IPS-18c (cell line): ENCODE results near the gene ETHE1.
"Not testable (repeated sequence)": the region's sequence is repeated elsewhere in the genome, so short reads cannot be mapped to it uniquely, and the experiment has no call there.

Experiments
- H3K4me3 ChIP-seq: 2 replicates; pipeline ENCODE4 v1.7.0; 2013; ENCODE audit warnings: low read depth, mild to moderate bottlenecking, low read length, moderate library complexity; ENCODE audit not compliant: insufficient read depth
- H3K9me3 ChIP-seq: one replicate; pipeline ENCODE4 v1.6.1; 2013; ENCODE audit warnings: mild to moderate bottlenecking, low read length, moderate library complexity; ENCODE audit not compliant: control insufficient read depth, insufficient read depth

The ETHE1 gene

DNA sequence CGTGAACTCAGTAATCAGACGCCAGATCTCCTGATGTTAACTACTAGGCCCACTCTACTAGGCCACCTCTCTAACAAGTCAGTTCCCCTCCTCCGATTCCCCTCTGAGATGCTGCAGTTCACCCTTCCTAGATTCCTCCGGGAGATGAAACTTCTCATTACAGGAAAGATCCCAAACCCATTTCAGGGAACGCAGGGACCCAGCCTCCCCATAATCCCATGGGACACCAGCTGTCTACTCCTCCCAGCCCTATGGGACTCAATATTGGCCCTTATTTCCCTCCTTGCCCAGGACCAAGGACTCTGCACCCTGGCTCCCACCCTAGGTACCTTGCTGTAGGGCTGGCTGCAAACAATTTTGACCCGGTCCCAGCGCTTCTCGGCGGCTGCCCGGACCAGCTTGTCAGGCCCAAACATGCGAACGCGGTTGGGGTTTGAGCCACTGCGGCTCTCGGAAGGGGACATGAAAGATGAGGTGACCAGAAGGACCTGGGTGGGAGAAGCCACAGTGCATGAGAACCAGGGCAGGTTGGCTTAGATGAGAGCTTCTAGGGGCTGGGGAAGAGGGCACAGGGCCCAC, 27.4 kb upstream of the ETHE1 start:
- Histone ChIP-seq H3K4me3 (no peak overlapping the region), H3K9me3 (no peaks in the 10 kb centered on the region)

- no peaks in the 10 kb centered on the region for H3K9me3 ChIP-seq
- no peak overlapping the region for H3K4me3 ChIP-seq
These were observed 26.7 kb upstream of the ETHE1 start for GRCh38 chr19:43553656-43554055.

- Histone ChIP-seq H3K4me3 (no peak overlapping the region), H3K9me3 (no peaks in the 10 kb centered on the region)
These were observed 25.6 kb upstream of the ETHE1 start for GRCh38 chr19:43552616-43553015.

DNA sequence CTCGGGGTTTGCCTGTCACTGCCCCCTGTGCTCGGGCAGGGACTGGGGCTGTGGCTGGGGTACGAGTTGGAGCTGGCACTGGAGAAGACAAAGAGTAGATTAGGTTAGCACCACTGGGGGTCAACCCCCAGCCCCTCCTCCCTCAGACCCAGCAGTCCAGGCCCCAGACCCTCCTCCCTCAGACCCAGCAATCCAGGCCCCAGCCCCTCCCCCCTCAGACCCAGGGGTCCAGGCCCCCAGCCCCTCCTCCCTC, 25.1 kb upstream of the ETHE1 start:
- Histone ChIP-seq H3K9me3 (no peaks in the 10 kb centered on the region), H3K4me3 (no peak overlapping the region)

DNA sequence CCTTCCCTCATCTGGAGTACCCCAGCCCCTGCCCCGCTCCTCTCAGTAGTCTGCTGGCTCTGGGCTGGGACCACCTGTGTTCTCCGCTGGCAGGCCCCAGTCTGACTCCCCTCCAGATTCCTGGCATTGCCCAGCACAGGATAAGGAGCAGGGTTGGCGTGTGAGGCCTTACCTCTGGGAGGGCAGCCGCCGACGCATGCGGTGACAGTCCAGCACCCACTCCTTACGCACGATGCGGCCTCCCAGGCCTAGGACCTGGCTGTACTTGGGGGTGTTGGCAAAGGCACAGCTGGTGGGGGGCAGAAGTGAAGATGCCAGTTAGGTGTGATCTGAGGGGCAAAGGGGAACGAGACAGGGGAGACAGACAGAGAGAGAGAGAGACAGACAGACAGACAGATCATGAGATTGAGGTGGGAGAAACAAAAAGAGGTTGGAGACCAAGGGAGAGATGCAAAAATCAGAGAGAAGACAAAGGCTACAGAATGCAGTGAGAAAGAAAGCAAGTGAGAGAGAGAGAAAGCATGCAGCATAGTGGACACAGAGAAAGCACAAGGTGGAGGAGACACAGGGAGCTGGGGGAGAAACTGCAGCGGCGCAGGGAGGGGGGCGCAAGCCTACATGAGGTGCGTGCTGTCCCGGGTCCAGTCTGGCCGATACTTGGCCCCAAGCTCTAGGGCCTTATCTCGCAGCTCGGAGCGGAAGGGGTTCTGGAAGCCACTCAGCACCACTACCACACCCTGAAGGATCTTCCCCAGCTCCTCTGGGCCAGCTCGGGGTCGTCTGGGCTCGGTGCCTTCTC, 24.6 kb upstream of the ETHE1 start:
- no peak overlapping the region for H3K4me3 ChIP-seq
- H3K9me3 ChIP-seq: no peaks in the 10 kb centered on the region

- no peak overlapping the region for H3K4me3 ChIP-seq
These were observed 21.7 kb upstream of the ETHE1 start for GRCh38 chr19:43548706-43549105.

GRCh38 chr19:43547926-43548325, 20.9 kb upstream of the ETHE1 start:
- not testable (repeated sequence) for H3K4me3 ChIP-seq, H3K9me3 ChIP-seq

More at GRCh38 chr19:43548706-43549105, 21.7 kb upstream of the ETHE1 start:
- no peaks in the 10 kb centered on the region for H3K9me3 ChIP-seq

DNA sequence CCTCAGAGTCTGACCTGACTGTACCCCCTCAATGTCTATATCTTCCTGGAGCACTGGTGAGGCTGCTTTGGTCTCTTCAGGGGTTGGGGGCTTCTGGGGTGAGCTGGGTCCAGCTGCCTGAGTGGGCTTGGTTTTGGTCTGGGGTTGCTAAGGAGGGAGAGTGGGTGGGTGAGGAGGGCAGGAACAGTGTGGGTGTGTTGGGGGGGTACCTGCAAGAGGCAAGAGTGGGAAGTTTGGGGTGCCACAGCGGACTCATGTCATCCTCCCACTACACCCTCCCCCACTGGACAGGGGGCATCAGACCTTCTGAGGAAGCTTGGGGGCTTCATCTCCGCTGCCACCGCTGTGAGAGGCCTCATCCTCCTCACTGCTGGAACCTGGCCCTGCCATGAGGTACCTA, 19.6 kb upstream of the ETHE1 start:
- Histone ChIP-seq H3K9me3 (no peaks in the 10 kb centered on the region), H3K4me3 (no peak overlapping the region)

DNA sequence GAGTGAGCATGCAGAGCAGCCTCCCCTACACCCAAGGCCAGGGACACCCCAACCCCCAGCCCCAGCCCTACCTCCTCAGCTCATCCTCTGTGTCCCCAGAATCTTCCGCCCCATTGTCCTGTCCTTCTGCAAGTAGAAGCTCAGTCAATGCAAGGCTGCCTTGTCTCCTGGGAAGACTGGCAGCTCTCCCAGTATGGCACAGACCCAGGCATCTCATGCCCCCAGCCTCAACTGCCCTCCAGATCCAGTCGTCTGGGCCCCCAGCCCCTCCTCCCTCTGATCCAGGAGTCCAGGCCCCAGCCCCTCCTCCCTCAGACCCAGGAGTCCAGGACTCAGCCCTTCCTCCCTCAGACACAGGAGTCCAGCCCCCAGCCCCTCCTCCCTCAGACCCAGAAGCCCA, 19.0 kb upstream of the ETHE1 start:
- no peaks in the 10 kb centered on the region for H3K9me3 ChIP-seq
- H3K4me3 ChIP-seq: no peak overlapping the region

- Histone ChIP-seq H3K4me3 (no peak overlapping the region), H3K9me3 (no peaks in the 10 kb centered on the region)
These were observed 18.3 kb upstream of the ETHE1 start for GRCh38 chr19:43545276-43545675.

DNA sequence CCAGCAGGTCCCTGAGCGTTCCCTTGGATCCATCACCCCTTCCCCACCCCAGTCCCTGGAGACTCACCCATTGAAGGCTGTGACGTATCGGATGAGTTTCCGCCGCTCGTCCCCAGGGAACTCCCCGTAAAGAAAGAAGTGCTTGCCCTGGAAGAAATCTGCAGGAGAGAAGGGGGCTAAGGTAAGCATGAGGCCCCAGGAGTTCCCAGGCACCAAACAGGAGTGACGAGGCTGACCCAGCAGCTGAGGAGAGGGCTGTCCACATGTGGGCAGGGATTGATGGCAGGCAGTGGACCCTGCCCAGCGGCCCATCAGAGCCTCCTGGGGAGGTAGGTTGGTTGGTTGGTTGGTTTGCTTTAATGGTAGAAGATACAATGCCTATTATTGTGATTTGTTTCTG, 17.1 kb upstream of the ETHE1 start:
- H3K9me3 ChIP-seq: no peaks in the 10 kb centered on the region
- no peak overlapping the region for H3K4me3 ChIP-seq

- H3K9me3 ChIP-seq: no peaks in the 10 kb centered on the region
- H3K4me3 ChIP-seq: no peak overlapping the region
These were observed 15.1 kb upstream of the ETHE1 start for GRCh38 chr19:43541920-43542650.

DNA sequence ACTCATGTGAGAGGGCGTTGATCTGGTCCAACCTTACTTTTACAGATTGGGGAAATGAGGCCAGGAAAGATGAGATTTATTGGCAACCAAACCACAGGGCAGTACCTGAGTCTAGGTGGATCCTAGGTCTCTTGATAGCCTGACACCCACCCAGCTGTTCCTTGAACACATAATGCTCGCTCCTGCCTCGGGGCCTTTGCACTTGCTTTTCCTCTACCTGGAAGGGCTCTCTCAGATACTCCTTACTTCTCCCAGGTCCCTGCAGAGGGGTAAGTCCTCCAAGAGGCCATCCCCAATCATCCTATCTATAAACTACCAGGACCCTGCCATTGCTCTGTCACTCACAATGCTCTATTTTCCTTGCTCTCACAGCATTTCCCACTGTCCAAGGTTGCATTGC, 13.4 kb upstream of the ETHE1 start:
- no peaks in the 10 kb centered on the region for H3K9me3 ChIP-seq
- H3K4me3 ChIP-seq: no peak overlapping the region

GRCh38 chr19:43538922-43539321, 11.9 kb upstream of the ETHE1 start:
- Histone ChIP-seq H3K9me3 (no peaks in the 10 kb centered on the region), H3K4me3 (no peak overlapping the region)

GRCh38 chr19:43534816-43535761, 8.1 kb upstream of the ETHE1 start:
- no peak overlapping the region for H3K4me3 ChIP-seq

DNA sequence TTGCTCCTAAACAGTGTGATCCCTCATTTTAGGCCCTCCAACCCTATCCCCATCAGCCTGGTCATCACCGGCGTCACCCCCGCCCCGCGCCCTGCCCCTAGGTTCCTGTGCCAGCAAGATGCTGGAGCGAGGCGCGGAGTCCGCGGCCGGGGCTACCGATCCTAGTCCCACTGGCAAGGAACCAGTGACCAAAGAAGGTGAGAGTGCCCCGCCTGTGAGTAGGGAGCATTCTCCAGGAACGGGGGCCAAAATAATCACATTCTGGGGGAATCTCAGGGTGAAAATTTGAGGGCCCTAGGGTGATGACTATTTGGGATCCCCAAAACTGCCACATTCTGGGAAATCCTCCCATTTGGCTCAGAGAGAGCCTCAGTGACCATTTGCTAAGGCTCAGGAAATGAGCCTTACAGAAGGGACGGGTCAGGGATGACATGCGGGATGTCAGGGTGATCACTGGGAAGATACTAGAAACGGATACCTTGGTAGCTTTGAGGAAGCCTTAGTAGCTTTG, 7.4 kb upstream of the ETHE1 start:
- Histone ChIP-seq H3K4me3 (peak overlapping the region; percentile 71; the same call in 1 of the 2 replicates), H3K9me3 (no peaks in the 10 kb centered on the region)

More at GRCh38 chr19:43534816-43535761, 8.1 kb upstream of the ETHE1 start:
- H3K9me3 ChIP-seq: no peaks in the 10 kb centered on the region
